ENCODE data around the gene GPAT2. TPM values are rescaled to one million over a fixed set of nuclear protein-coding genes. Genes with fewer than 3 reads are reported as not detected.
A peak's percentile ranks its signal among the peaks of the same experiment; 100 is the strongest.
"Not testable (repeated sequence)": the region's sequence is repeated elsewhere in the genome, so short reads cannot be mapped to it uniquely, and the experiment has no call there.

Gene GPAT2
- total and polyA plus RNA-seq, 5 donors from 2014 or later: 0.64 to 4.6 (median 1.1) TPM

- H3K4me1 Mint-ChIP-seq: peaks cover 6 to 15% (median 12%) of the 10 kb centered on the region in 4 donors
- H3K36me3 ChIP-seq (ENCODE audit: control insufficient read depth, insufficient read depth, low read length); H3K4me3 ChIP-seq (ENCODE audit: low read depth, low read length); H3K27ac ChIP-seq (ENCODE audit: insufficient read depth, low read length, poor library complexity, severe bottlenecking); H3K27ac Mint-ChIP-seq; H3K4me1 ChIP-seq (ENCODE audit: control insufficient read depth, insufficient read depth, low read length, poor library complexity, severe bottlenecking); ATAC-seq (ENCODE audit: low read depth in 2 of 2); H3K27me3 Mint-ChIP-seq; H3K36me3 Mint-ChIP-seq; H3K27me3 ChIP-seq (ENCODE audit: control insufficient read depth, insufficient read depth, low read length); H3K9me3 ChIP-seq (ENCODE audit: control insufficient read depth in 2 of 2, low read length in 2 of 2); DNase-seq; H3K9me3 Mint-ChIP-seq: not testable (repeated sequence)
- peak overlapping the region in 1 of 4 donors; percentile 68 for H3K4me3 Mint-ChIP-seq
These were observed 21.9 kb downstream of the GPAT2 start for GRCh38 chr2:96012792-96013264.

DNA sequence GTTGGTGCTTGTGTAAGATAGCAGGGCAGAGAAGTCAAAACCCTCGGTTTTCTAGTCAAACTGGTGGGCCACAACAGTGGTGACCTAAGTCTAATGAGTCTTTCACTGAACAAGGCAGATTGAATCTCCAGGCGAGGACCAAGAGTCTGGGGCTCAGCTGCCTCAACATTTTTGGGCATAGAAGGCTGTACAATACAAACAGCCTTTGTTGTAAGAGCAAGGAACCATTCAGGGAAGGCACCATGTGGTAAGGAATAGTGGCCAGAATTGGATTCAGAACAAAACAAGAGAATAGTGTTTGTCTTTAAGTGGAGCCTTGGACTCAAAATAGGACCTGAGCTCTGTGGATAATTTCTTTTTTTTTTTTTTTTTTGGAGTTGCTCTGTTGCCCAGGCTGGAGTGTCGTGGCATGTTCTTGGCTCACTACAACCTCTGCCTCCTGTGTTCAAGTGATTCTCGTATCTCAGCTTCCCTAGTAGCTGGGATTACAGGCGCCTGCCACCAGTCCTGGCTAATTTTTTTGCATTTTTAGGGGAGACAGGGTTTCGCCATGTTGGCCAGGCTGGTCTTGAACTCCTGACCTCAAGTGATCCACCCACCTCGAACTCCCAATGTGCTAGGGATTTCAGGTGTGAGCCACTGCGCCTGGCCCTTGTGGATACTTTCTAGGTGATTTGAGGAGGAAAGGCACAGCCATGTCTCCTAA lies 22.5 kb downstream of the GPAT2 start:
- H3K4me3 ChIP-seq (ENCODE audit: low read depth, low read length); H3K27me3 Mint-ChIP-seq; H3K36me3 ChIP-seq (ENCODE audit: control insufficient read depth, insufficient read depth, low read length); H3K9me3 ChIP-seq (ENCODE audit: control insufficient read depth in 2 of 2, low read length in 2 of 2); H3K4me1 ChIP-seq (ENCODE audit: control insufficient read depth, insufficient read depth, low read length, poor library complexity, severe bottlenecking); H3K27me3 ChIP-seq (ENCODE audit: control insufficient read depth, insufficient read depth, low read length); H3K36me3 Mint-ChIP-seq; DNase-seq; ATAC-seq (ENCODE audit: low read depth in 2 of 2); H3K9me3 Mint-ChIP-seq; H3K27ac ChIP-seq (ENCODE audit: insufficient read depth, low read length, poor library complexity, severe bottlenecking): not testable (repeated sequence)
- H3K4me3 Mint-ChIP-seq: peak overlapping the region in 3 of 4 donors; percentile 38 to 78 (median 57)
- peaks cover 6 to 15% (median 12%) of the 10 kb centered on the region in 4 donors for H3K4me1 Mint-ChIP-seq
- H3K27ac Mint-ChIP-seq: peak overlapping the region in 2 of 3 donors; percentile 20 to 70

- H3K4me1 ChIP-seq (ENCODE audit: control insufficient read depth, insufficient read depth, low read length, poor library complexity, severe bottlenecking); H3K27me3 Mint-ChIP-seq; H3K36me3 ChIP-seq (ENCODE audit: control insufficient read depth, insufficient read depth, low read length); H3K9me3 ChIP-seq (ENCODE audit: control insufficient read depth in 2 of 2, low read length in 2 of 2); H3K27ac ChIP-seq (ENCODE audit: insufficient read depth, low read length, poor library complexity, severe bottlenecking); ATAC-seq (ENCODE audit: low read depth in 2 of 2); H3K27me3 ChIP-seq (ENCODE audit: control insufficient read depth, insufficient read depth, low read length); H3K9me3 Mint-ChIP-seq; H3K36me3 Mint-ChIP-seq: not testable (repeated sequence)
- Mint-ChIP-seq H3K4me3 (peak overlapping the region in 3 of 4 donors; percentile 77 to 87 (median 78)), H3K4me1 (peaks cover 6 to 15% (median 11%) of the 10 kb centered on the region in 4 donors), H3K27ac (peak overlapping the region in 1 of 3 donors; percentile 62)
- peak in 1 of 3 donors; percentile 31 for DNase-seq
- peak overlapping the region; percentile 26 for H3K4me3 ChIP-seq (ENCODE audit: low read depth, low read length)
These were observed 23.6 kb downstream of the GPAT2 start for GRCh38 chr2:96011129-96011455.

GRCh38 chr2:96010320-96011128 lies 24.2 kb downstream of the GPAT2 start:
- Histone ChIP-seq H3K4me3 (ENCODE audit: low read depth, low read length) (peak overlapping the region; percentile 26), H3K27ac (ENCODE audit: insufficient read depth, low read length, poor library complexity, severe bottlenecking) (peak overlapping the region; percentile 51)
- DNase-seq (peak; percentile 93 to 97 (median 93)), ATAC-seq (ENCODE audit: low read depth in 2 of 2) (peak; percentile 99 to 100)
- H3K9me3 ChIP-seq (ENCODE audit: control insufficient read depth in 2 of 2, low read length in 2 of 2); H3K4me1 ChIP-seq (ENCODE audit: control insufficient read depth, insufficient read depth, low read length, poor library complexity, severe bottlenecking); H3K36me3 ChIP-seq (ENCODE audit: control insufficient read depth, insufficient read depth, low read length); H3K36me3 Mint-ChIP-seq; H3K9me3 Mint-ChIP-seq; H3K27me3 ChIP-seq (ENCODE audit: control insufficient read depth, insufficient read depth, low read length): not testable (repeated sequence)
- peak overlapping the region; percentile 77 to 87 (median 81) for H3K4me3 Mint-ChIP-seq
- peak overlapping the region; percentile 38 to 90 (median 88) for H3K27ac Mint-ChIP-seq
- H3K27me3 Mint-ChIP-seq: peaks cover 13% of the 10 kb centered on the region
- peaks cover 6 to 15% (median 11%) of the 10 kb centered on the region in 4 donors for H3K4me1 Mint-ChIP-seq

DNA sequence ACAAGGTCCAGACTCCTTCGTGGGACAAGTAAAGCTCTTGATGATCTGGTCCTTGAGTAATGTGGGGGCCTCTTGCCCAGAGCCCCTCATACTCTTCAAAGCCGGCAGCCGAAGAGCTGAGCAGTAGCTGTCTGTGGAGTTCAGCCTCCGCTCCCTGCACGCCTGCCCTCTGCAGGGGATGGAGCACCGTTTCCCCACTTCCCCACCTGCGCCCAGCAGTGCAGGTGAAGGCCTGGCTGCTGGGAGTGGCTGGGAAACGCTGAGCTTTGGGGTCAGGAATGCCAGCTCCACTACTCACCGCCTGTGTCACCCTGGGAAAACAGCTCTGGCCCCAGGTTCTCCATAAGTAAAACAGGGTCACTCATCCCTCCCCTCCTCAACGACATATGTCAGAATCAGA lies 24.9 kb downstream of the GPAT2 start:
- H3K36me3 ChIP-seq (ENCODE audit: control insufficient read depth, insufficient read depth, low read length); H3K9me3 Mint-ChIP-seq; H3K4me3 ChIP-seq (ENCODE audit: low read depth, low read length); H3K9me3 ChIP-seq (ENCODE audit: control insufficient read depth in 2 of 2, low read length in 2 of 2); ATAC-seq (ENCODE audit: low read depth in 2 of 2); H3K36me3 Mint-ChIP-seq; H3K27me3 ChIP-seq (ENCODE audit: control insufficient read depth, insufficient read depth, low read length); H3K4me1 ChIP-seq (ENCODE audit: control insufficient read depth, insufficient read depth, low read length, poor library complexity, severe bottlenecking); DNase-seq: not testable (repeated sequence)
- H3K27me3 Mint-ChIP-seq: peaks cover 20% of the 10 kb centered on the region
- H3K4me1 Mint-ChIP-seq: peaks cover 6 to 15% (median 11%) of the 10 kb centered on the region in 4 donors
- H3K4me3 Mint-ChIP-seq: peak overlapping the region; percentile 72 to 85 (median 80)
- peak overlapping the region; percentile 38 to 90 (median 88) for H3K27ac Mint-ChIP-seq
- H3K27ac ChIP-seq (ENCODE audit: insufficient read depth, low read length, poor library complexity, severe bottlenecking): peak overlapping the region; percentile 51

- not testable (repeated sequence) for H3K27ac Mint-ChIP-seq; H3K4me1 ChIP-seq (ENCODE audit: control insufficient read depth, insufficient read depth, low read length, poor library complexity, severe bottlenecking); H3K27ac ChIP-seq (ENCODE audit: insufficient read depth, low read length, poor library complexity, severe bottlenecking); H3K36me3 Mint-ChIP-seq; H3K36me3 ChIP-seq (ENCODE audit: control insufficient read depth, insufficient read depth, low read length); DNase-seq; H3K9me3 ChIP-seq (ENCODE audit: control insufficient read depth in 2 of 2, low read length in 2 of 2); ATAC-seq (ENCODE audit: low read depth in 2 of 2); H3K27me3 ChIP-seq (ENCODE audit: control insufficient read depth, insufficient read depth, low read length); H3K4me3 ChIP-seq (ENCODE audit: low read depth, low read length); H3K9me3 Mint-ChIP-seq
- Mint-ChIP-seq H3K4me3 (peak overlapping the region in 2 of 4 donors; percentile 58 to 90), H3K27me3 (peaks cover 29% of the 10 kb centered on the region), H3K4me1 (peaks cover 6 to 15% (median 11%) of the 10 kb centered on the region in 4 donors)
These were observed 26.7 kb downstream of the GPAT2 start for GRCh38 chr2:96008051-96008450.

DNA sequence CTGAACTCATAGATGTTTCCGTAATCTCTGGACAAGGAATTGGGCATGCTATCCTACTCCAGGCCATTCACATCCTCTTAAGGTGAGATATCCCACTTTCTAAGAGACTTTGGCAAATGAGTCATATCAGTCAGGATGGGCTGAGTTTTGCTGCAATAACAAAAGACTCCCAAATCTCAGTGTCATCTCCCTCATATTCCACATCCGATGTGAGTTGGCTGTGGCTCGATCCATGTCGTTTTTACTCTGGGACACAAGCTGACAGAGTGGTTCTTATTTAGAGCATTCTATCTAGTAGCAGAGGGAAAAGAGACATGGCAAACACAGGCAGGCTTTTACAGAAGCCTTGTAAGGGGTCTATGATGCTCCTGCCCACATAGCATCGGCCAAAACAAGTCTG lies 28.5 kb downstream of the GPAT2 start:
- peaks cover 6 to 15% (median 8%) of the 10 kb centered on the region in 4 donors for H3K4me1 Mint-ChIP-seq
- H3K9me3 ChIP-seq (ENCODE audit: control insufficient read depth in 2 of 2, low read length in 2 of 2); H3K27me3 ChIP-seq (ENCODE audit: control insufficient read depth, insufficient read depth, low read length); H3K4me3 ChIP-seq (ENCODE audit: low read depth, low read length); ATAC-seq (ENCODE audit: low read depth in 2 of 2); H3K4me1 ChIP-seq (ENCODE audit: control insufficient read depth, insufficient read depth, low read length, poor library complexity, severe bottlenecking); H3K9me3 Mint-ChIP-seq; H3K36me3 ChIP-seq (ENCODE audit: control insufficient read depth, insufficient read depth, low read length); H3K36me3 Mint-ChIP-seq; DNase-seq; H3K27ac Mint-ChIP-seq; H3K27ac ChIP-seq (ENCODE audit: insufficient read depth, low read length, poor library complexity, severe bottlenecking): not testable (repeated sequence)
- peaks cover 47% of the 10 kb centered on the region for H3K27me3 Mint-ChIP-seq
- H3K4me3 Mint-ChIP-seq: peak overlapping the region in 1 of 4 donors; percentile 18
